Measurements from ENCODE around the gene SMIM8. TPM values are rescaled to one million over a fixed set of nuclear protein-coding genes. Genes with fewer than 3 reads are reported as not detected.

SMIM8 gene
- total RNA-seq, result 5.5 to 9.6 TPM (median 8.7 TPM) in 3 replicates
- long read RNA-seq, transcript SMIM8-201 (3 exons, 2,405 nt), result major isoform, 9 of 12 reads
- long read RNA-seq, partial matches to known transcripts, result 1 of 12 reads
- long read RNA-seq, other reads (novel, unspliced or antisense), result 2 of 12 reads

GRCh38 chr6:87322304-87323212, at the start of gene SMIM8:
Gene SMIM8, plus strand, starts transcription at chr6:87322588. Its CDS starts 14,444 bp downstream, at chr6:87337032.
- H3K9me3 Mint-ChIP-seq (ENCODE audit: low read depth), result peaks cover 9% of the 10 kb centered on the region
- H3K36me3 Mint-ChIP-seq (ENCODE audit: low read depth), result peaks cover 6% of the 10 kb centered on the region
- peak within 1 kb of the TSS; percentile 83 for H3K27ac Mint-ChIP-seq (ENCODE audit: unreplicated experiment)
- peaks cover 10% of the 10 kb centered on the region for H3K4me1 Mint-ChIP-seq (ENCODE audit: low read depth)
- peak within 1 kb of the TSS; percentile 98 for H3K4me3 Mint-ChIP-seq (ENCODE audit: unreplicated experiment)
- peak; percentile 100 for TF ChIP-seq CTCF (IDR thresholded peaks at IDR 0.05)
- DNase-seq (ENCODE audit: low spot score), result peak; percentile 95
- peaks cover 4% of the 10 kb centered on the region for H3K27me3 Mint-ChIP-seq (ENCODE audit: low read depth)

GRCh38 chr6:87274660-87275274, 47.6 kb upstream of the SMIM8 start:
- peaks cover 3% of the 10 kb centered on the region for H3K36me3 Mint-ChIP-seq (ENCODE audit: low read depth)
- no peak overlapping the region for H3K4me3 Mint-ChIP-seq (ENCODE audit: unreplicated experiment)
- no peak for DNase-seq (ENCODE audit: low spot score)
- no peak for TF ChIP-seq CTCF (IDR thresholded peaks at IDR 0.05)
- H3K4me1 Mint-ChIP-seq (ENCODE audit: low read depth), result peaks cover 10% of the 10 kb centered on the region
- no peaks in the 10 kb centered on the region for H3K27me3 Mint-ChIP-seq (ENCODE audit: low read depth)
- peaks cover 2% of the 10 kb centered on the region for H3K9me3 Mint-ChIP-seq (ENCODE audit: low read depth)
- H3K27ac Mint-ChIP-seq (ENCODE audit: unreplicated experiment), result peak overlapping the region; percentile 1

GRCh38 chr6:87276624-87277023, 45.8 kb upstream of the SMIM8 start:
- Mint-ChIP-seq H3K4me3 (ENCODE audit: unreplicated experiment) (no peak overlapping the region), H3K4me1 (ENCODE audit: low read depth) (peaks cover 10% of the 10 kb centered on the region), H3K27ac (ENCODE audit: unreplicated experiment) (no peak overlapping the region), H3K36me3 (ENCODE audit: low read depth) (no peaks in the 10 kb centered on the region), H3K27me3 (ENCODE audit: low read depth) (no peaks in the 10 kb centered on the region), H3K9me3 (ENCODE audit: low read depth) (no peaks in the 10 kb centered on the region)
- no peak for TF ChIP-seq CTCF (IDR thresholded peaks at IDR 0.05)
- DNase-seq (ENCODE audit: low spot score), result no peak

- DNase-seq (ENCODE audit: low spot score), result no peak
- TF ChIP-seq CTCF (IDR thresholded peaks at IDR 0.05), result peak; percentile 69
- no peaks in the 10 kb centered on the region for H3K9me3 Mint-ChIP-seq (ENCODE audit: low read depth)
- peaks cover 10% of the 10 kb centered on the region for H3K4me1 Mint-ChIP-seq (ENCODE audit: low read depth)
- H3K27me3 Mint-ChIP-seq (ENCODE audit: low read depth), result no peaks in the 10 kb centered on the region
- H3K4me3 Mint-ChIP-seq (ENCODE audit: unreplicated experiment), result no peak overlapping the region
- no peak overlapping the region for H3K27ac Mint-ChIP-seq (ENCODE audit: unreplicated experiment)
- no peaks in the 10 kb centered on the region for H3K36me3 Mint-ChIP-seq (ENCODE audit: low read depth)
These were observed 45.3 kb upstream of the SMIM8 start for GRCh38 chr6:87277123-87277522.

- DNase-seq (ENCODE audit: low spot score), result no peak
- TF ChIP-seq CTCF (IDR thresholded peaks at IDR 0.05), result no peak
- no peak overlapping the region for H3K27ac Mint-ChIP-seq (ENCODE audit: unreplicated experiment)
- H3K9me3 Mint-ChIP-seq (ENCODE audit: low read depth), result no peaks in the 10 kb centered on the region
- no peak overlapping the region for H3K4me3 Mint-ChIP-seq (ENCODE audit: unreplicated experiment)
- no peaks in the 10 kb centered on the region for H3K36me3 Mint-ChIP-seq (ENCODE audit: low read depth)
- H3K27me3 Mint-ChIP-seq (ENCODE audit: low read depth), result no peaks in the 10 kb centered on the region
- H3K4me1 Mint-ChIP-seq (ENCODE audit: low read depth), result peaks cover 14% of the 10 kb centered on the region
These were observed 43.2 kb upstream of the SMIM8 start for GRCh38 chr6:87279196-87279595.
